Activated CD8-positive, alpha-beta memory T cell treated with anti-CD3 and anti-CD28 coated beads, Interleukin-2, amount 10 ng/mL, durations not matched to agents 7 days and 5 days (primary cell): Measurements from ENCODE around the gene GOLT1B. TPM values are rescaled to one million over a fixed set of nuclear protein-coding genes. Genes with fewer than 3 reads are reported as not detected.

ENCODE experiments used
- ATAC-seq: fragments of 150-1000 bp; cut with Tn5 transposase; one replicate; pipeline ENCODE4 v1.10.0; 2021; ENCODE audit warnings: moderate library complexity
- CTCF ChIA-PET: fragments of 350-600 bp; sonication (Branson Sonifier 250); formaldehyde crosslinking; loops from one replicate; lab custom pipeline; 2021; ENCODE audit warnings: antibody characterized with exemption; lab: Charles Lee
- DNase-seq: peaks from one replicate; pipeline ENCODE4 v3.0.0-alpha.2; 2020
- H3K27ac Mint-ChIP-seq: one replicate; pipeline ENCODE4 v1.8.0; 2021; ENCODE audit warnings: mild to moderate bottlenecking, mixed read lengths
- H3K27me3 Mint-ChIP-seq: one replicate; pipeline ENCODE4 v1.8.0; 2021; ENCODE audit warnings: mixed read lengths
- H3K36me3 Mint-ChIP-seq: one replicate; pipeline ENCODE4 v1.8.0; 2021; ENCODE audit warnings: mild to moderate bottlenecking, mixed read lengths
- H3K4me1 Mint-ChIP-seq: one replicate; pipeline ENCODE4 v1.8.0; 2021; ENCODE audit warnings: mixed read lengths
- H3K4me3 Mint-ChIP-seq: one replicate; pipeline ENCODE4 v1.8.0; 2021; ENCODE audit warnings: mild to moderate bottlenecking, moderate library complexity, mixed read lengths
- H3K9me3 Mint-ChIP-seq: one replicate; pipeline ENCODE4 v1.8.0; 2022; ENCODE audit warnings: low read depth, mixed read lengths
- total RNA-seq, 2 experiments: library from RNA; stranded (reverse); gene quantifications; one replicate each; pipeline ENCODE4 v1.2.3, GENCODE V29; 2021

GOLT1B gene
- total RNA-seq, 2 experiments from 2014 or later: 35.1 to 36.8 TPM

GRCh38 chr12:21553329-21553675 lies 51.7 kb downstream of the GOLT1B start:
- Mint-ChIP-seq H3K4me3 (no peak overlapping the region), H3K27me3 (no peaks in the 10 kb centered on the region), H3K36me3 (no peaks in the 10 kb centered on the region), H3K9me3 (no peaks in the 10 kb centered on the region), H3K4me1 (no peaks in the 10 kb centered on the region), H3K27ac (no peak overlapping the region)
- ATAC-seq: no peak
- CTCF ChIA-PET: no interaction called here
- no peak for DNase-seq

GRCh38 chr12:21558100-21558679 lies 56.6 kb downstream of the GOLT1B start:
- no peak overlapping the region for H3K27ac Mint-ChIP-seq
- no peak for ATAC-seq
- H3K27me3 Mint-ChIP-seq: no peaks in the 10 kb centered on the region
- H3K36me3 Mint-ChIP-seq: no peaks in the 10 kb centered on the region
- CTCF ChIA-PET: no interaction called here
- H3K4me1 Mint-ChIP-seq: peaks cover 13% of the 10 kb centered on the region
- H3K4me3 Mint-ChIP-seq: no peak overlapping the region
- DNase-seq: no peak
- no peaks in the 10 kb centered on the region for H3K9me3 Mint-ChIP-seq

- H3K27me3 Mint-ChIP-seq: no peaks in the 10 kb centered on the region
- no peak overlapping the region for H3K27ac Mint-ChIP-seq
- H3K36me3 Mint-ChIP-seq: no peaks in the 10 kb centered on the region
- no peaks in the 10 kb centered on the region for H3K9me3 Mint-ChIP-seq
- no peak for DNase-seq
- no peak overlapping the region for H3K4me3 Mint-ChIP-seq
- ATAC-seq: no peak
- peaks cover 13% of the 10 kb centered on the region for H3K4me1 Mint-ChIP-seq
- CTCF ChIA-PET: no interaction called here
These were observed 58.4 kb downstream of the GOLT1B start for GRCh38 chr12:21559855-21560569.

GRCh38 chr12:21561158-21561557 lies 59.6 kb downstream of the GOLT1B start:
- H3K27me3 Mint-ChIP-seq: no peaks in the 10 kb centered on the region

GRCh38 chr12:21562859-21563258 lies 61.3 kb downstream of the GOLT1B start:
- no peaks in the 10 kb centered on the region for H3K9me3 Mint-ChIP-seq
- no peaks in the 10 kb centered on the region for H3K27me3 Mint-ChIP-seq
- DNase-seq: no peak
- peaks cover 13% of the 10 kb centered on the region for H3K4me1 Mint-ChIP-seq
- no peak for ATAC-seq
- no peaks in the 10 kb centered on the region for H3K36me3 Mint-ChIP-seq
- H3K4me3 Mint-ChIP-seq: no peak overlapping the region
- CTCF ChIA-PET: no interaction called here
- no peak overlapping the region for H3K27ac Mint-ChIP-seq

More at GRCh38 chr12:21561158-21561557, 59.6 kb downstream of the GOLT1B start:
- Mint-ChIP-seq H3K4me3 (no peak overlapping the region), H3K36me3 (no peaks in the 10 kb centered on the region), H3K9me3 (no peaks in the 10 kb centered on the region), H3K27ac (peak overlapping the region; percentile 25), H3K4me1 (peaks cover 13% of the 10 kb centered on the region)
- peak; percentile 36 for ATAC-seq
- CTCF ChIA-PET: no interaction called here
- DNase-seq: no peak

- Mint-ChIP-seq H3K36me3 (no peaks in the 10 kb centered on the region), H3K4me1 (no peaks in the 10 kb centered on the region), H3K4me3 (no peak overlapping the region), H3K9me3 (no peaks in the 10 kb centered on the region), H3K27ac (no peak overlapping the region), H3K27me3 (no peaks in the 10 kb centered on the region)
- CTCF ChIA-PET: no interaction called here
- DNase-seq (no peak), ATAC-seq (no peak)
These were observed 64.8 kb downstream of the GOLT1B start for GRCh38 chr12:21566223-21566906.

GRCh38 chr12:21566907-21567394 lies 65.4 kb downstream of the GOLT1B start:
- no peak for ATAC-seq
- H3K9me3 Mint-ChIP-seq: no peaks in the 10 kb centered on the region
- H3K4me1 Mint-ChIP-seq: no peaks in the 10 kb centered on the region
- no peaks in the 10 kb centered on the region for H3K36me3 Mint-ChIP-seq
- no peak overlapping the region for H3K27ac Mint-ChIP-seq
- no peak for DNase-seq
- H3K4me3 Mint-ChIP-seq: no peak overlapping the region
- H3K27me3 Mint-ChIP-seq: no peaks in the 10 kb centered on the region
- CTCF ChIA-PET: no interaction called here

Other genes with a start within 250 kb of the GOLT1B start
- gene SLCO1A2, start 166.9 kb upstream of the GOLT1B start, total RNA-seq: not detected
- not detected for gene IAPP, start 128.9 kb upstream of the GOLT1B start, total RNA-seq
- gene PYROXD1, start 64.1 kb upstream of the GOLT1B start, total RNA-seq: 10 to 100 TPM; 19.4 to 25.8 TPM
- gene RECQL, start 154 bp upstream of the GOLT1B start, total RNA-seq: 10 to 100 TPM; 87.6 to 91.5 TPM
- under 1 TPM; 0.40 to 0.64 TPM for gene SPX, start 24.5 kb downstream of the GOLT1B start, total RNA-seq
- gene GYS2, start 103.1 kb downstream of the GOLT1B start, total RNA-seq: not detected
- 1,000 to 10,000 TPM in 1 of 2 experiments, 100 to 1,000 TPM in 1; 907 to 1,215 TPM for gene LDHB, start 156.1 kb downstream of the GOLT1B start, total RNA-seq